A172 (cell line): Measurements from ENCODE around the gene ADPRHL1. TPM values are rescaled to one million over a fixed set of nuclear protein-coding genes. Genes with fewer than 3 reads are reported as not detected.

ENCODE experiments used
- DNase-seq: peaks from one replicate; pipeline ENCODE4 v3.0.0-alpha.2; 2015; ENCODE audit warnings: low spot score
- total RNA-seq: library from RNA; depleted of rRNA; stranded (reverse); fragments of >200 nt; shearing (Covaris generic); gene quantifications from 2 replicates; pipeline ENCODE4 v1.2.3, GENCODE V29; 2014; rRNA removed

The ADPRHL1 gene
- total RNA-seq, 1 experiment from 2014 or later: 0.96 TPM

- peak; percentile 22 for DNase-seq
These were observed 103.0 kb downstream of the ADPRHL1 start for GRCh38 chr13:113350065-113350937.

Other genes starting within 250 kb of the ADPRHL1 start
- gene PCID2, start 244.8 kb downstream of the ADPRHL1 start, total RNA-seq: 215 and 265 TPM in 2 replicates
- 142 and 154 TPM in 2 replicates for gene CUL4A, start 243.9 kb downstream of the ADPRHL1 start, total RNA-seq
- 285 and 287 TPM in 2 replicates for gene LAMP1, start 156.2 kb downstream of the ADPRHL1 start, total RNA-seq
- not detected in 2 replicates for gene GRTP1, start 89.4 kb downstream of the ADPRHL1 start, total RNA-seq
- 14.0 and 18.6 TPM in 2 replicates for gene DCUN1D2, start 37.2 kb upstream of the ADPRHL1 start, total RNA-seq
- gene TFDP1, start 131.3 kb upstream of the ADPRHL1 start, total RNA-seq: 129 and 162 TPM in 2 replicates
- gene ATP4B, start 204.7 kb upstream of the ADPRHL1 start, total RNA-seq: not detected in 2 replicates
- gene GRK1, start 213.7 kb upstream of the ADPRHL1 start, total RNA-seq: not detected in 2 replicates